Upper lobe of right lung (tissue), 1 donor: ENCODE results near the gene TMEM131. TPM values are rescaled to one million over a fixed set of nuclear protein-coding genes. Genes with fewer than 3 reads are reported as not detected.

Experiments used
- ATAC-seq: fragments of 200-7000 bp; cut with Tn5 transposase; one replicate; pipeline ENCODE4 v1.9.1; 2020; ENCODE audit warnings: mild to moderate bottlenecking, moderate library complexity
- DNase-seq: peaks from one replicate; pipeline ENCODE4 v3.0.0-alpha.2; 2020
- H3K27ac ChIP-seq: fragments of 200-600 bp; one replicate; pipeline ENCODE4 v1.8.0; 2022
- H3K27me3 ChIP-seq: fragments of 200-600 bp; one replicate; pipeline ENCODE4 v1.8.0; 2022; ENCODE audit warnings: mild to moderate bottlenecking
- H3K36me3 ChIP-seq: fragments of 200-600 bp; one replicate; pipeline ENCODE4 v1.8.0; 2022
- H3K4me1 ChIP-seq: fragments of 200-600 bp; one replicate; pipeline ENCODE4 v1.8.0; 2022
- H3K4me3 ChIP-seq: fragments of 200-600 bp; one replicate; pipeline ENCODE4 v1.8.0; 2022; ENCODE audit warnings: mild to moderate bottlenecking
- H3K9me3 ChIP-seq: fragments of 200-600 bp; one replicate; pipeline ENCODE4 v1.8.0; 2022
- intact Hi-C: fragments of 100-400 bp; cut with DNase I; formaldehyde crosslinking; loops from one replicate; pipeline ENCODE4 v1.11.0; 2022
- total RNA-seq: library from RNA; stranded (reverse); fragmentation: NEBNext Ultra II Directional; extraction: Animal tissue kit (Norgen Biotek cat#: 25700); gene quantifications from one replicate; pipeline ENCODE4 v1.2.1, GENCODE V29; 2021
- TF ChIP-seq, protein P1 (sequence below): fragments of 200-600 bp; IDR thresholded peaks from one replicate; pipeline ENCODE4 v1.8.0; 2022; ENCODE audit warnings: antibody characterized with exemption
- donor health status: DM: no; HTN: yes; CAD: no; lungs with severe emphysema.

TMEM131 gene
- total RNA-seq, 1 donor from 2014 or later, result 43.3 TPM

DNA sequence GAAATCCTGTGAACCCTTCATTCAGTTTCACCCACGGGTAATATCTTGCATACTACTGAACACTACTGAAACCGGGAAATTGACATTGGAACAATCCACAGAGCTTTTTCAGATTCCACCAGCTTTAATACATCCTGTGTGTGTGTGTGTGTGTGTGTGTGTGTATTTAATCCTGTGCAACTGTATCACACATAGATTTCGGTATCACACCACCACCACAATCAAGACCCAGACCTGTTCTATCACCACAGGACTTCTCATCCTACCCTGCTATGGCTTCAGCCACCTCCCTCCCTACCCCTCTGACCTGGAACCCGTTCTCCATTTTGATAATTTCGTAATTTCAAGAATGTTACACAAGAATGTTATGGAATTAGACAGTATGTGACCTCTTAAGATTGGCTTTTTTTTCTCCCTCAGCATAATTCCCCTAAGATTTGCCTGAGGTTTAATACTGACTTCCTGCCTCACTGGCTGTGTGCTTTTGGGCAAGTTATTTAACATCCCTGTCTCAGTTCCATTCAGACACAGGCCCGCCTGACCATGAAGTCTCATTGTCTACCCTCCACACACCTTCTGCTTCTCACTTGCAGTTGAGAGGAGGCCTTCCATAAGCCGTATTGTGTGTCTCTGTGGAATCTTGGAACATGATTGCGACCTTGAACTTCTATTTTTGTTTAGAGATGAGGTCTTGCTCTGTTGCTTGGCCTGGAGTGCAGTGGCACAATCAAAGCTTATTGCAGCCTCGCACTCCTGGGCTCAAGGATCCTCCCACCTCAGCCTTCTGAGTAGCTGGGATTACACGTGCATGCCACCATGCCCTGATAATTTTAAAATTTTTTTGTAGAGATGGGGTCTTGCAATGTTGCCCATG lies 14.4 kb upstream of the TMEM131 start:
- Histone ChIP-seq H3K36me3 (no peaks in the 10 kb centered on the region), H3K27me3 (no peaks in the 10 kb centered on the region), H3K4me3 (no peak overlapping the region), H3K4me1 (no peaks in the 10 kb centered on the region), H3K9me3 (no peaks in the 10 kb centered on the region), H3K27ac (no peak overlapping the region)
- ATAC-seq (no peak), DNase-seq (no peak)
- intact Hi-C loops, result no loop called here
- TF ChIP-seq, protein P1, sequence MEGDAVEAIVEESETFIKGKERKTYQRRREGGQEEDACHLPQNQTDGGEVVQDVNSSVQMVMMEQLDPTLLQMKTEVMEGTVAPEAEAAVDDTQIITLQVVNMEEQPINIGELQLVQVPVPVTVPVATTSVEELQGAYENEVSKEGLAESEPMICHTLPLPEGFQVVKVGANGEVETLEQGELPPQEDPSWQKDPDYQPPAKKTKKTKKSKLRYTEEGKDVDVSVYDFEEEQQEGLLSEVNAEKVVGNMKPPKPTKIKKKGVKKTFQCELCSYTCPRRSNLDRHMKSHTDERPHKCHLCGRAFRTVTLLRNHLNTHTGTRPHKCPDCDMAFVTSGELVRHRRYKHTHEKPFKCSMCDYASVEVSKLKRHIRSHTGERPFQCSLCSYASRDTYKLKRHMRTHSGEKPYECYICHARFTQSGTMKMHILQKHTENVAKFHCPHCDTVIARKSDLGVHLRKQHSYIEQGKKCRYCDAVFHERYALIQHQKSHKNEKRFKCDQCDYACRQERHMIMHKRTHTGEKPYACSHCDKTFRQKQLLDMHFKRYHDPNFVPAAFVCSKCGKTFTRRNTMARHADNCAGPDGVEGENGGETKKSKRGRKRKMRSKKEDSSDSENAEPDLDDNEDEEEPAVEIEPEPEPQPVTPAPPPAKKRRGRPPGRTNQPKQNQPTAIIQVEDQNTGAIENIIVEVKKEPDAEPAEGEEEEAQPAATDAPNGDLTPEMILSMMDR, result no peak

DNA sequence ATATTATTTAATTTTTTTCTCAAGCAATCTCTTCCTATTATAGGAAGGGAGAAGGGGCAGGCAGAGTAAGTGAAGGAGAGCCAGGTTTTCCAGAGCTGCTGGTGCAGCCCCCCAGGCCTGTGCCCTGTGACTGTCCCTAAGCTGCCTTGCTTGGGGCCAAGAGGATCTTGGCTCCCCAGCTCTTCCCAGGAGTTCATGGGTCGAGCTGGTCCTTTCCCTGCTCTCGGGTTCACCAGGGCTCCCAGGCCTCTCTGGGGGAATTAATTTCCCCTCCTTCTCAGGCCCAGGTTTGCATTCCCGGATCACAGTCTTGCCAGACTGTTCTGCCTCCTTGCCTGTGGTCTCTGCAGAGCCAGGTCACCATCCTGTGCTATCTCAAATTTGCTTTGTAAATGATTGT lies 12.7 kb upstream of the TMEM131 start:
- DNase-seq, result no peak
- H3K27me3 ChIP-seq, result no peaks in the 10 kb centered on the region
- intact Hi-C loops, result no loop called here
- no peaks in the 10 kb centered on the region for H3K9me3 ChIP-seq
- TF ChIP-seq, protein P1, result no peak
- H3K4me1 ChIP-seq, result no peaks in the 10 kb centered on the region
- no peak for ATAC-seq
- H3K27ac ChIP-seq, result no peak overlapping the region
- no peak overlapping the region for H3K4me3 ChIP-seq
- H3K36me3 ChIP-seq, result no peaks in the 10 kb centered on the region

DNA sequence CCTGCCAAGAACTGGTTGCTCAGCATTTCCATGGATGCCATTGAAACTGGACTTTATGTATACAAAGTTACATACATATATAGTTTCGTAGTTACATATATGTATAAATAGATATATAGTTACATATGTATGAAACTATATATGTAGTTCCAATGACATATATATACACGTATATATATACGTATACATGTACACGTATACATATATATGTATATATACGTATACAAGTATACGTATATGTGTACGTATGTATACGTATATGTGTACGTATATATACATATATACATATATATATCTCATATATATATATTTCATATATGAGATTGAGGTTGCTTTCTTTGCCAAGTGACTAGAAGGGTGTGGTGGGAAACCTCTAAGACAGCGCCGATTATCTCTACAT lies 10.6 kb upstream of the TMEM131 start:
- DNase-seq, result no peak
- intact Hi-C loops, result no loop called here
- ATAC-seq, result no peak
- H3K9me3 ChIP-seq, result no peaks in the 10 kb centered on the region
- TF ChIP-seq, protein P1, result no peak
- H3K27me3 ChIP-seq, result no peaks in the 10 kb centered on the region
- H3K4me1 ChIP-seq, result no peaks in the 10 kb centered on the region
- no peak overlapping the region for H3K4me3 ChIP-seq
- H3K36me3 ChIP-seq, result no peaks in the 10 kb centered on the region
- no peak overlapping the region for H3K27ac ChIP-seq

DNA sequence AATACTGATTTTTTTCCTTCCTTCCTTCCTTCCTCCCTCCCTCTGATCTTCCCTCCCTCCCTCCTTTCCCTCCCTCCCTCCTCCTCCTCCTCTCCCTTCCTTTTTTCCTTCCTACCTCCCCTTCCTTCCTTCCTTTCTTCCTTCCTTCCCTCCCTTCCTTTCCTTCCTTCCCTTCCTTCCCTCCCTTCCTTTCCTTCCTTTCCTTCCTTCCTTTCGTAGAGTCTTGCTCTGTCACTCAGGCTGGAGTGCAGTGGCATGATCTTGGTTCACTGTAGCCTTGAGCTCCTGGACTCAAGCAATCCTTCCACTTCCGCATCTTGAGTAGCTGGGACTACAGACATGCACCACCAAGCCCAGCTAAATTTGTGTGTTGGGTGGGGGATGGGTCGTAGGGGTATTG lies 8.9 kb upstream of the TMEM131 start:
- DNase-seq, result no peak
- TF ChIP-seq, protein P1, result no peak
- ATAC-seq, result no peak
- intact Hi-C loops, result no loop called here
- Histone ChIP-seq H3K27me3 (no peaks in the 10 kb centered on the region), H3K4me1 (no peaks in the 10 kb centered on the region), H3K36me3 (no peaks in the 10 kb centered on the region), H3K27ac (no peak overlapping the region), H3K4me3 (no peak overlapping the region), H3K9me3 (no peaks in the 10 kb centered on the region)

DNA sequence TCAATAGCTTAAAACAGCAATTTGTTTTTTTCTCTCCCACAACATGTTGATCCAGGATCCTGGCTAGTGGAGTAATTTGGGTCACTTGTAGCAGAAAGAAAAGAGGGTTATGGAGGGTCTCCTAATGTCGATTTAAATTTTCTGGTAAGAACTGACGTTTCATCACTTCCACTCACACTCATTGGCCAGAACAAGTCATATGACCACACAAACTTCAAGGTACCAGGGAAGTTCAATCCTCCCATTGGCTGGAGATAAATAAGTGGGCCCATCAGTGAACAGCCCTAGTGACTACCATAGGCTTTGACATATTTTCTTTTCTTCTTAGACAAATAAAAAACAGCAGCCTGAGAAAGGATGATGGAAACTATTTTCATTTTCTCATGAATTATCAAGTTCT lies 8.3 kb upstream of the TMEM131 start:
- intact Hi-C loops, result no loop called here
- ATAC-seq (no peak), DNase-seq (no peak)
- no peaks in the 10 kb centered on the region for H3K9me3 ChIP-seq
- H3K36me3 ChIP-seq, result no peaks in the 10 kb centered on the region
- TF ChIP-seq, protein P1, result no peak
- H3K27me3 ChIP-seq, result no peaks in the 10 kb centered on the region
- no peak overlapping the region for H3K27ac ChIP-seq
- no peak overlapping the region for H3K4me3 ChIP-seq
- no peaks in the 10 kb centered on the region for H3K4me1 ChIP-seq
